ENCODE results near the gene PPP1R13B.

Gene PPP1R13B

DNA sequence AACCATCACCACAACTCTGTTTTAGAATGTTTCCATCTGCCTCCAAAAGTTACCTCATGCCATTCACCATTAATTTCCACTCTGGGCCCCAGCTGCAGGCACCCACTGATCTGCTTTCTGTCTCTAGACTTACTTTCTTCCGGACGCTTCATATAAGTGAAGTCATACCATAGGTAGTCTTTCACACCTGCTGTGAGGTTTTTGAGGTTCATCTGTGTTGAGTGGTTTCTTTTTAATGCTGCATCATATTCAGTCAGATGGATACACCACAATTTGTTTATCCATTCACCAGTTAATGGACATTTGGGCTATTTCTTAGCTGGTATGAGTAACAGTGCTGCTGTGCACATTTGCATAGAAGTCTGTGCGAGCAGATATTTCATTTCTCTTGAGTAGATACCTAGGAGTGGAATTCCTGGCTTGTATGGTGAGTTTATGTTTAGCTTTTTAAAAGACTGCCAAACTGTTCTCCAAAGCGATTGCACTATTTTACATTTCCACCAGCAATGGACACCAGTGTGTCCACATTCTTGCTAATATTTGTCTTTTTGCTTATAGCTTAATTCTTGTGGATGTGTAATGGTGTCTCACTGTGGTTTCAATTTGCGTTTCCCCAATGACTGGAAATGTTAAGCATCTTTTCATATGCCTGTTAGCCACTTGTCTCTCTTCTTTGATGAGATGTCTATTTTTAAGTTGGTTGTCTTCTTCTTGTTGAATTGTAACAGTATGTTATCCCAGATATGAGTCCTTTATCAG is 83.5 kb downstream of the PPP1R13B start:
- no peak overlapping the region for H3K4me3 ChIP-seq (ENCODE audit: low read depth, low read length)
- H3K36me3 ChIP-seq (ENCODE audit: control insufficient read depth in 2 of 2, insufficient read depth in 1 of 2, low read length in 2 of 2), result peaks cover 0 to 7% of the 10 kb centered on the region in 2 experiments; a peak in 2 of 3 replicates
- H3K4me1 ChIP-seq (ENCODE audit: control insufficient read depth, insufficient read depth, low read length), result no peaks in the 10 kb centered on the region
- CTCF ChIA-PET, result interaction anchor here (0.5 kb wide), 1 partner anchor 41 kb away, joined by 3 read pairs; no protein-coding TSS in a partner anchor
- POLR2A ChIA-PET, result no interaction called here
- TF ChIP-seq ZNF266 (tag by site-specific recombination; IDR thresholded peaks at IDR 0.05; ENCODE audit: low read depth) (no peak), REPIN1 (tag by site-specific recombination; IDR thresholded peaks at IDR 0.05; ENCODE audit: low read depth) (no peak)
- H3K27ac ChIP-seq (ENCODE audit: extremely low read depth, low read depth, low read length), result no peak overlapping the region
- H3K9me3 ChIP-seq (ENCODE audit: control insufficient read depth, insufficient read depth, low read depth, low read length), result no peaks in the 10 kb centered on the region

DNA sequence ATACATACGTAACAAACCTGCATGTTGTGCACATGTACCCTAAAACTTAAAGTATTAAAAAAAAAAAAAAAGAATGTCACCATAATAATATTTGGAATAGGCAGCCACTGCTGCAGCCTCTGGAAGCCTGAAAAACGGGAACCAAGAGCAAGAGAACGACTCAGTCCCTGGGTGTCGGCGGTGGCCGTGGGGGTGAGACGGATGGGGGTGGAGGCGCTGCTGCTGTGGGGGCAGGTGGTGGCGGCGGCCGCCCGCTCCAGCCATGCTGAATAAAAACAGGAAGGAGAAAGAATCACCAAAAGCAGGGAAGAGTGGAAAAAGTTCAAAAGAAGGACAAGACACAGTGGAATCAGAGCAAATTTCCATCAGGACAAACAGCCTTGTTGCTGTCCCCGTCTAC is 84.8 kb downstream of the PPP1R13B start:
- Histone ChIP-seq H3K27ac (ENCODE audit: extremely low read depth, low read depth, low read length) (no peak overlapping the region), H3K36me3 (ENCODE audit: control insufficient read depth in 2 of 2, insufficient read depth in 1 of 2, low read length in 2 of 2) (peaks cover 0 to 7% of the 10 kb centered on the region in 2 experiments; a peak in 2 of 3 replicates), H3K4me3 (ENCODE audit: low read depth, low read length) (no peak overlapping the region), H3K4me1 (ENCODE audit: control insufficient read depth, insufficient read depth, low read length) (no peaks in the 10 kb centered on the region; the same call in 1 of the 2 replicates), H3K9me3 (ENCODE audit: control insufficient read depth, insufficient read depth, low read depth, low read length) (no peaks in the 10 kb centered on the region)
- POLR2A ChIA-PET, result no interaction called here
- TF ChIP-seq ZNF24 (tag by site-specific recombination; IDR thresholded peaks at IDR 0.05) (no peak), ZFHX2 (tag by site-specific recombination; conservative IDR thresholded peaks at IDR 0.05) (peak; percentile 93), ZSCAN16 (tag by site-specific recombination; IDR thresholded peaks at IDR 0.05) (no peak), EGR2 (tag by site-specific recombination; IDR thresholded peaks at IDR 0.05; ENCODE audit: low read depth) (peak; percentile 87)
- CTCF ChIA-PET, result no interaction called here

DNA sequence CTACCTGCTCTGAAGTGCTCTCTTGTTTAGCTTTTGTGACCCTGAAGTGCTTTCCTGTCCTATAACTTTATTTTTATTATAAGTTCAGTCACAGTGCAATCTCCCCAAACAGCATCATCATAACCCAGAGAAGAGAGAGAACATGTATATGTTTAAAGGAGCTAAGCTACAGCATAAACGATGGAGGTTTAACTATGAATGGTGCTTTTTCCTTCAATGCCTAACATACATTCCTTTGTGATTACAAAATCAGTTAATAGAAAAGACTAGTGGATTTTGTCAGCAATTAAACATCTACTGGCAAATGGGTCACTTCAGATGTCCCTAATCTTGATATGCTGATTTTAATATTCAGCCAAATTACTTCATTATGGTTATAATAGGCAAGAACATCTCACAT is 85.3 kb downstream of the PPP1R13B start:
- POLR2A ChIA-PET, result no interaction called here
- no peak overlapping the region for H3K4me3 ChIP-seq (ENCODE audit: low read depth, low read length)
- TF ChIP-seq ZNF549 (tag by site-specific recombination; IDR thresholded peaks at IDR 0.05), result no peak
- no peak for TF ChIP-seq ZNF174 (tag by site-specific recombination; IDR thresholded peaks at IDR 0.05)
- TF ChIP-seq, protein P1, sequence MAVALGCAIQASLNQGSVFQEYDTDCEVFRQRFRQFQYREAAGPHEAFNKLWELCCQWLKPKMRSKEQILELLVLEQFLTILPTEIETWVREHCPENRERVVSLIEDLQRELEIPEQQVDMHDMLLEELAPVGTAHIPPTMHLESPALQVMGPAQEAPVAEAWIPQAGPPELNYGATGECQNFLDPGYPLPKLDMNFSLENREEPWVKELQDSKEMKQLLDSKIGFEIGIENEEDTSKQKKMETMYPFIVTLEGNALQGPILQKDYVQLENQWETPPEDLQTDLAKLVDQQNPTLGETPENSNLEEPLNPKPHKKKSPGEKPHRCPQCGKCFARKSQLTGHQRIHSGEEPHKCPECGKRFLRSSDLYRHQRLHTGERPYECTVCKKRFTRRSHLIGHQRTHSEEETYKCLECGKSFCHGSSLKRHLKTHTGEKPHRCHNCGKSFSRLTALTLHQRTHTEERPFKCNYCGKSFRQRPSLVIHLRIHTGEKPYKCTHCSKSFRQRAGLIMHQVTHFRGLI (tag by site-specific recombination; IDR thresholded peaks at IDR 0.05), result no peak
- no peak for TF ChIP-seq ZNF302 (tag by site-specific recombination; IDR thresholded peaks at IDR 0.05; ENCODE audit: low read depth)
- TF ChIP-seq ZNF2 (tag by site-specific recombination; IDR thresholded peaks at IDR 0.05), result no peak
- no peak for TF ChIP-seq TRIM28 (IDR thresholded peaks at IDR 0.05; ENCODE audit: borderline replicate concordance, low read length)
- TF ChIP-seq ZNF791 (tag by site-specific recombination; IDR thresholded peaks at IDR 0.05), result no peak
- TF ChIP-seq GLIS1 (tag by site-specific recombination; IDR thresholded peaks at IDR 0.05), result no peak
- TF ChIP-seq, protein P2, sequence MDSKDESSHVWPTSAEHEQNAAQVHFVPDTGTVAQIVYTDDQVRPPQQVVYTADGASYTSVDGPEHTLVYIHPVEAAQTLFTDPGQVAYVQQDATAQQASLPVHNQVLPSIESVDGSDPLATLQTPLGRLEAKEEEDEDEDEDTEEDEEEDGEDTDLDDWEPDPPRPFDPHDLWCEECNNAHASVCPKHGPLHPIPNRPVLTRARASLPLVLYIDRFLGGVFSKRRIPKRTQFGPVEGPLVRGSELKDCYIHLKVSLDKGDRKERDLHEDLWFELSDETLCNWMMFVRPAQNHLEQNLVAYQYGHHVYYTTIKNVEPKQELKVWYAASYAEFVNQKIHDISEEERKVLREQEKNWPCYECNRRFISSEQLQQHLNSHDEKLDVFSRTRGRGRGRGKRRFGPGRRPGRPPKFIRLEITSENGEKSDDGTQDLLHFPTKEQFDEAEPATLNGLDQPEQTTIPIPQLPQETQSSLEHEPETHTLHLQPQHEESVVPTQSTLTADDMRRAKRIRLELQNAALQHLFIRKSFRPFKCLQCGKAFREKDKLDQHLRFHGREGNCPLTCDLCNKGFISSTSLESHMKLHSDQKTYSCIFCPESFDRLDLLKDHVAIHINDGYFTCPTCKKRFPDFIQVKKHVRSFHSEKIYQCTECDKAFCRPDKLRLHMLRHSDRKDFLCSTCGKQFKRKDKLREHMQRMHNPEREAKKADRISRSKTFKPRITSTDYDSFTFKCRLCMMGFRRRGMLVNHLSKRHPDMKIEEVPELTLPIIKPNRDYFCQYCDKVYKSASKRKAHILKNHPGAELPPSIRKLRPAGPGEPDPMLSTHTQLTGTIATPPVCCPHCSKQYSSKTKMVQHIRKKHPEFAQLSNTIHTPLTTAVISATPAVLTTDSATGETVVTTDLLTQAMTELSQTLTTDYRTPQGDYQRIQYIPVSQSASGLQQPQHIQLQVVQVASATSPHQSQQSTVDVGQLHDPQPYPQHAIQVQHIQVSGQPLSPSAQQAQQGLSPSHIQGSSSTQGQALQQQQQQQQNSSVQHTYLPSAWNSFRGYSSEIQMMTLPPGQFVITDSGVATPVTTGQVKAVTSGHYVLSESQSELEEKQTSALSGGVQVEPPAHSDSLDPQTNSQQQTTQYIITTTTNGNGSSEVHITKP (tag by site-specific recombination; IDR thresholded peaks at IDR 0.05), result no peak
- TF ChIP-seq, protein P3, sequence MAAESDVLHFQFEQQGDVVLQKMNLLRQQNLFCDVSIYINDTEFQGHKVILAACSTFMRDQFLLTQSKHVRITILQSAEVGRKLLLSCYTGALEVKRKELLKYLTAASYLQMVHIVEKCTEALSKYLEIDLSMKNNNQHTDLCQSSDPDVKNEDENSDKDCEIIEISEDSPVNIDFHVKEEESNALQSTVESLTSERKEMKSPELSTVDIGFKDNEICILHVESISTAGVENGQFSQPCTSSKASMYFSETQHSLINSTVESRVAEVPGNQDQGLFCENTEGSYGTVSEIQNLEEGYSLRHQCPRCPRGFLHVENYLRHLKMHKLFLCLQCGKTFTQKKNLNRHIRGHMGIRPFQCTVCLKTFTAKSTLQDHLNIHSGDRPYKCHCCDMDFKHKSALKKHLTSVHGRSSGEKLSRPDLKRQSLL (tag by site-specific recombination; IDR thresholded peaks at IDR 0.05), result no peak
- TF ChIP-seq ZNF138 (tag by site-specific recombination; IDR thresholded peaks at IDR 0.05; ENCODE audit: borderline replicate concordance), result no peak
- TF ChIP-seq ZFHX2 (tag by site-specific recombination; conservative IDR thresholded peaks at IDR 0.05), result no peak
- TF ChIP-seq, protein P4, sequence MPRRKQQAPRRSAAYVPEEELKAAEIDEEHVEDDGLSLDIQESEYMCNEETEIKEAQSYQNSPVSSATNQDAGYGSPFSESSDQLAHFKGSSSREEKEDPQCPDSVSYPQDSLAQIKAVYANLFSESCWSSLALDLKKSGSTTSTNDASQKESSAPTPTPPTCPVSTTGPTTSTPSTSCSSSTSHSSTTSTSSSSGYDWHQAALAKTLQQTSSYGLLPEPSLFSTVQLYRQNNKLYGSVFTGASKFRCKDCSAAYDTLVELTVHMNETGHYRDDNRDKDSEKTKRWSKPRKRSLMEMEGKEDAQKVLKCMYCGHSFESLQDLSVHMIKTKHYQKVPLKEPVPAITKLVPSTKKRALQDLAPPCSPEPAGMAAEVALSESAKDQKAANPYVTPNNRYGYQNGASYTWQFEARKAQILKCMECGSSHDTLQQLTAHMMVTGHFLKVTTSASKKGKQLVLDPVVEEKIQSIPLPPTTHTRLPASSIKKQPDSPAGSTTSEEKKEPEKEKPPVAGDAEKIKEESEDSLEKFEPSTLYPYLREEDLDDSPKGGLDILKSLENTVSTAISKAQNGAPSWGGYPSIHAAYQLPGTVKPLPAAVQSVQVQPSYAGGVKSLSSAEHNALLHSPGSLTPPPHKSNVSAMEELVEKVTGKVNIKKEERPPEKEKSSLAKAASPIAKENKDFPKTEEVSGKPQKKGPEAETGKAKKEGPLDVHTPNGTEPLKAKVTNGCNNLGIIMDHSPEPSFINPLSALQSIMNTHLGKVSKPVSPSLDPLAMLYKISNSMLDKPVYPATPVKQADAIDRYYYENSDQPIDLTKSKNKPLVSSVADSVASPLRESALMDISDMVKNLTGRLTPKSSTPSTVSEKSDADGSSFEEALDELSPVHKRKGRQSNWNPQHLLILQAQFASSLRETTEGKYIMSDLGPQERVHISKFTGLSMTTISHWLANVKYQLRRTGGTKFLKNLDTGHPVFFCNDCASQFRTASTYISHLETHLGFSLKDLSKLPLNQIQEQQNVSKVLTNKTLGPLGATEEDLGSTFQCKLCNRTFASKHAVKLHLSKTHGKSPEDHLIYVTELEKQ (tag by site-specific recombination; IDR thresholded peaks at IDR 0.05; ENCODE audit: borderline replicate concordance), result no peak
- no peak for TF ChIP-seq ZNF621 (tag by site-specific recombination; IDR thresholded peaks at IDR 0.05)
- H3K27ac ChIP-seq (ENCODE audit: extremely low read depth, low read depth, low read length), result no peak overlapping the region
- no peaks in the 10 kb centered on the region; the same call in 1 of the 2 replicates for H3K4me1 ChIP-seq (ENCODE audit: control insufficient read depth, insufficient read depth, low read length)
- CTCF ChIA-PET, result no interaction called here
- peaks cover 0 to 7% of the 10 kb centered on the region in 2 experiments; a peak in 2 of 3 replicates for H3K36me3 ChIP-seq (ENCODE audit: control insufficient read depth in 2 of 2, insufficient read depth in 1 of 2, low read length in 2 of 2)
- H3K9me3 ChIP-seq (ENCODE audit: control insufficient read depth, insufficient read depth, low read depth, low read length), result no peaks in the 10 kb centered on the region

All from HEK293 (cell line).